Muscle of leg (tissue), 11 donors: ENCODE results near the gene CCDC142. TPM values are rescaled to one million over a fixed set of nuclear protein-coding genes. Genes with fewer than 3 reads are reported as not detected.

Source experiments
- DNase-seq: peaks from one replicate; pipeline ENCODE4 v3.0.0; 2013
- H3K27ac ChIP-seq: one replicate; pipeline ENCODE4 v1.5.1; 2013; ENCODE audit warnings: mild to moderate bottlenecking, low read length, control low read depth
- H3K27me3 ChIP-seq: one replicate; pipeline ENCODE4 v1.6.1; 2013; ENCODE audit warnings: low read length; ENCODE audit not compliant: control insufficient read depth, insufficient read depth
- H3K36me3 ChIP-seq: one replicate; pipeline ENCODE4 v1.6.1; 2013; ENCODE audit warnings: low read length; ENCODE audit not compliant: control insufficient read depth, insufficient read depth
- H3K4me1 ChIP-seq: one replicate; pipeline ENCODE4 v1.6.1; 2013; ENCODE audit warnings: low read length; ENCODE audit not compliant: control insufficient read depth, insufficient read depth
- H3K4me3 ChIP-seq: one replicate; pipeline ENCODE4 v1.5.1; 2013; ENCODE audit warnings: low read length, control low read depth
- H3K9me3 ChIP-seq: replicated peaks from 2 replicates; pipeline ENCODE4 v1.6.1; 2013; ENCODE audit warnings: low read depth, low read length; ENCODE audit not compliant: control insufficient read depth
- WGBS: methylation state at CpG from one replicate; pipeline ENCODE4 v1.1.5; 2013; ENCODE audit warnings: missing lambda C conversion rate; ENCODE audit not compliant: insufficient coverage; 5-methylcytosine and 5-hydroxymethylcytosine counted together
- polyA plus RNA-seq, 8 donors: library from polyadenylated mRNA; unstranded; fragments of 120-200 nt; gene quantifications; one replicate each; pipeline versions ENCODE4 v1.2.1 to v1.2.3, GENCODE V29; 2013; ENCODE audit warnings: inconsistent platforms in 1 of 8, low replicate concordance in 1 of 8; ENCODE audit not compliant: insufficient read length in 8 of 8, insufficient read depth in 1 of 8
- total RNA-seq: library from RNA; stranded (reverse); fragments of 120-200 nt; gene quantifications from one replicate; pipeline ENCODE4 v1.2.4, GENCODE V29; 2013

The CCDC142 gene
- total and polyA plus RNA-seq, 9 donors, result 7.0 to 12.3 (median 8.4) TPM

GRCh38 chr2:74526649-74527230, 43.9 kb upstream of the CCDC142 start:
- Histone ChIP-seq H3K9me3 (no peaks in the 10 kb centered on the region), H3K27ac (no peak overlapping the region), H3K27me3 (peaks cover 5% of the 10 kb centered on the region), H3K4me1 (peaks cover 25% of the 10 kb centered on the region), H3K36me3 (peaks cover 43% of the 10 kb centered on the region), H3K4me3 (no peak overlapping the region)
- no peak for DNase-seq
- 100% methylated on average over 2 of the region's 11 CpGs for WGBS

GRCh38 chr2:74525717-74526648, 43.2 kb upstream of the CCDC142 start, which contains the start of gene DQX1:
Gene DQX1, minus strand, starts transcription at chr2:74526231. Its CDS starts 502 bp downstream, at chr2:74525729.
- peaks cover 8% of the 10 kb centered on the region for H3K27me3 ChIP-seq
- no peak within 1 kb of the TSS for H3K27ac ChIP-seq
- no peaks in the 10 kb centered on the region for H3K9me3 ChIP-seq
- 92% methylated on average over 4 of the region's 11 CpGs for WGBS
- peak; percentile 62 for DNase-seq
- peaks cover 36% of the 10 kb centered on the region for H3K36me3 ChIP-seq
- H3K4me1 ChIP-seq, result peaks cover 17% of the 10 kb centered on the region
- H3K4me3 ChIP-seq, result no peak within 1 kb of the TSS

GRCh38 chr2:74524955-74525716, 42.3 kb upstream of the CCDC142 start:
- DNase-seq, result no peak
- peaks cover 12% of the 10 kb centered on the region for H3K4me1 ChIP-seq
- WGBS, result 90% methylated on average over 6 of the region's 10 CpGs
- peaks cover 34% of the 10 kb centered on the region for H3K36me3 ChIP-seq
- no peaks in the 10 kb centered on the region for H3K9me3 ChIP-seq
- H3K4me3 ChIP-seq, result no peak overlapping the region
- peaks cover 14% of the 10 kb centered on the region for H3K27me3 ChIP-seq
- H3K27ac ChIP-seq, result no peak overlapping the region

GRCh38 chr2:74524005-74524404, 41.2 kb upstream of the CCDC142 start:
- 79% methylated on average over 3 of the region's 9 CpGs for WGBS
- no peak for DNase-seq
- peaks cover 11% of the 10 kb centered on the region for H3K4me1 ChIP-seq

GRCh38 chr2:74522516-74522915, 39.7 kb upstream of the CCDC142 start:
- Histone ChIP-seq H3K4me1 (no peaks in the 10 kb centered on the region), H3K27me3 (peaks cover 37% of the 10 kb centered on the region), H3K9me3 (no peaks in the 10 kb centered on the region), H3K4me3 (no peak overlapping the region), H3K36me3 (peaks cover 23% of the 10 kb centered on the region), H3K27ac (no peak overlapping the region)
- 70% methylated on average over 3 of the region's 3 CpGs for WGBS
- DNase-seq, result no peak

More at GRCh38 chr2:74524005-74524404, 41.2 kb upstream of the CCDC142 start:
- Histone ChIP-seq H3K36me3 (peaks cover 34% of the 10 kb centered on the region), H3K27me3 (peaks cover 23% of the 10 kb centered on the region), H3K9me3 (no peaks in the 10 kb centered on the region), H3K27ac (no peak overlapping the region), H3K4me3 (no peak overlapping the region)

DNA sequence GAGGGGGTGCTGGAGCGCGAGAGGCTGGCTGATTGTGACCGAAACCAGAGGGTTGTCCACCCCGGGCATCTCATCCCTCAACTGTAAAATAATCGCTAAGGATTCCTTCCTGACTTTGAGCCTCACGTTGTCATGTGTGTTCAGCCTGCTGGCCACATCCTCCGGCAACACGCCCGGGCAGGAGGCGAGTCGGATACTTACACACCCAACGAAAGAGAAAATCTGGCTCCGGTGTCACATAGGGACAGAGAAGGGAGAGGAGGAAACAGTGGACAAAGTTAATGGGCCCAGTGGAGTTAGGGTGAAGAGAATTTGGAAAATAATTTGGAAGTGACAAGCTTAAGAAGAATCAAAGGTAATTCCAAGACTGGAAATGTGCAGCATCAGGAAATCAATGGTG, 33.9 kb upstream of the CCDC142 start:
- Histone ChIP-seq H3K36me3 (no peaks in the 10 kb centered on the region), H3K27me3 (peaks cover 91% of the 10 kb centered on the region), H3K4me3 (no peak overlapping the region), H3K9me3 (no peaks in the 10 kb centered on the region), H3K4me1 (peaks cover 24% of the 10 kb centered on the region), H3K27ac (no peak overlapping the region)
- no peak for DNase-seq
- WGBS, result 63% methylated on average over 11 of the region's 13 CpGs

DNA sequence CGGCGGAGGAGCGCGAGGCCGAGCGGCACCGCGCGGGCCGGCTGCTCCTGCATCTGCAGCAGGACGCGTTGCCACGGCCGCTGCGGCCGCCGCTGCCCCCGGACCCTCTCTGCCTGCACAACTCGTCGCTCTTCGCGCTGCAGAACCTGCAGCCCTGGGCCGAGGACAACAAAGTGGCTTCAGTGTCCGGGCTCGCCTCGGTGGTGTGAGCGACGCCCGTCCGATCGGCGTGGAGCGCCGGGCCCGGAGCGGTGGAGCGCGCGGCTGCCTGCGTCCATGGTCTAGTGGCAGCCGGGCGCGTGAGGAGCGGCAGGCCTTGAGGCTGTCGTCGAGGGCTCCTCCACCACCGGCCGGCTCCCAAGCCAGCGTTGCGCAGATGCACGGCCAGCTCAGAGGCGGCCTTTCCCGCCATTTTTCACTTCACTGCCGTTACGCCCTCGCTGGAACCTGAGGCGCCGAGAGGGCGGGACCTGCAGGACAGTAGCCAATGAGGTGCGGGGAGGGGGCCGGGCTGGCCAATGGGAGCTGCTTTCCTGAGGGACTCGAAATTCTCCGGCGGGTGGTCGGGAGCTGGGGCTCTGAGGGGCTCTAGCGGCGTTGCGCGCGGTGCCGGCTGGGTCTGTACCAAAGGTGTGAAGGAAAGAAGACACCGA, 33.3 kb upstream of the CCDC142 start:
- Histone ChIP-seq H3K36me3 (no peaks in the 10 kb centered on the region), H3K27me3 (peaks cover 93% of the 10 kb centered on the region), H3K27ac (no peak overlapping the region), H3K4me1 (peaks cover 24% of the 10 kb centered on the region), H3K9me3 (no peaks in the 10 kb centered on the region), H3K4me3 (peak overlapping the region; percentile 13)
- peak; percentile 75 for DNase-seq
- WGBS, result under 1% methylated on average over 69 of the region's 72 CpGs

- H3K27ac ChIP-seq, result no peak overlapping the region
- H3K4me3 ChIP-seq, result no peak overlapping the region
- DNase-seq, result no peak
- H3K27me3 ChIP-seq, result peaks cover 95% of the 10 kb centered on the region
- 3% methylated on average over 49 of the region's 60 CpGs for WGBS
- H3K4me1 ChIP-seq, result peaks cover 24% of the 10 kb centered on the region
- H3K36me3 ChIP-seq, result no peaks in the 10 kb centered on the region
- H3K9me3 ChIP-seq, result no peaks in the 10 kb centered on the region
Observed at GRCh38 chr2:74515271-74515980, 32.6 kb upstream of the CCDC142 start.
